K562 (cell line): ENCODE measurements around the gene KCTD4. TPM values are rescaled to one million over a fixed set of nuclear protein-coding genes. Genes with fewer than 3 reads are reported as not detected.

Experiments used
- ATAC-seq: fragments of 200-7000 bp; cut with Tn5 transposase; 3 replicates; pipeline ENCODE4 v1.9.1; 2020; ENCODE audit warnings: moderate library complexity
- BruUV-seq: library from RNA; stranded (reverse); fragments of 400-500 nt; replicated peaks from 2 replicates; lab custom pipeline; 2021; lab: Mats Ljungman, UMichigan
- CTCF ChIA-PET: fragments of 300-600 bp; formaldehyde crosslinking; extraction: SDS; loops from one replicate; lab custom pipeline; 2021; ENCODE audit warnings: low intra/inter-chr PET ratio; lab: Yijun Ruan, JAX
- POLR2A ChIA-PET: fragments of 300-600, 350-650 bp; sonication (Branson Sonifier 250); formaldehyde crosslinking; extraction: SDS; loops from one replicate; lab custom pipeline; 2021; ENCODE audit warnings: antibody characterized with exemption, inconsistent platforms; lab: Yijun Ruan, JAX
- DNase-seq, 4 experiments: peaks; one replicate each; pipeline versions ENCODE4 v3.0.0 to v3.0.0-alpha.2; 2011 to 2018; ENCODE audit warnings: low spot score in 3 of 4, mixed read lengths in 3 of 4; ENCODE audit errors: extremely low read depth in 1 of 4
- FAIRE-seq: peaks from 2 replicates; lab custom pipeline; 2011; peaks lifted over from hg19 to GRCh38; lab: Jason Lieb, UNC
- H2AFZ ChIP-seq: 2 replicates; pipeline ENCODE4 v1.6.0; 2011; ENCODE audit warnings: low read depth, low read length, control low read depth, inconsistent platforms
- H3K27ac ChIP-seq: fragments of 200-600 bp; 3 replicates; pipeline ENCODE4 v1.8.0; 2011; ENCODE audit warnings: low read depth, mild to moderate bottlenecking, control low read depth, inconsistent platforms, low read length, moderate library complexity, mixed read lengths; ENCODE audit errors: extremely low read depth
- H3K27me3 ChIP-seq, 2 experiments: fragments of 300-600 bp in 1 of 2; 2 replicates in 1 of 2; 3 replicates in 1 of 2; pipeline versions ENCODE4 v1.6.0 to v1.8.0; 2011; ENCODE audit warnings: inconsistent platforms in 2 of 2, low read length in 2 of 2, mild to moderate bottlenecking in 1 of 2, mixed read lengths in 1 of 2, moderate library complexity in 1 of 2; ENCODE audit not compliant: control insufficient read depth in 2 of 2, insufficient read depth in 2 of 2
- H3K36me3 ChIP-seq: fragments of 300-600 bp; 3 replicates; pipeline ENCODE4 v1.8.0; 2011; ENCODE audit warnings: mild to moderate bottlenecking, low read length, inconsistent platforms; ENCODE audit not compliant: control insufficient read depth, insufficient read depth
- H3K4me1 ChIP-seq, 2 experiments: fragments of 200-600 bp in 1 of 2; replicated peaks in 1 of 2; 2 replicates in 1 of 2; 3 replicates in 1 of 2; pipeline versions ENCODE4 v1.5.1 to v1.8.0; 2011; ENCODE audit warnings: inconsistent platforms in 2 of 2, low read length in 2 of 2, mild to moderate bottlenecking in 1 of 2, mixed read lengths in 1 of 2, moderate library complexity in 1 of 2; ENCODE audit not compliant: control insufficient read depth in 2 of 2, insufficient read depth in 2 of 2
- H3K4me2 ChIP-seq: 2 replicates; pipeline ENCODE4 v1.6.1; 2011; ENCODE audit warnings: low read length, control low read depth, inconsistent platforms, mixed read lengths; ENCODE audit not compliant: insufficient read depth
- H3K4me3 ChIP-seq: fragments of 200-600 bp; sonication (generic), shearing (Covaris generic); 2 replicates; pipeline ENCODE4 v1.5.1; 2016; ENCODE audit warnings: control low read depth, inconsistent platforms
- H3K79me2 ChIP-seq: fragments of 200-600 bp; 3 replicates; pipeline ENCODE4 v1.8.0; 2011; ENCODE audit warnings: low read length, inconsistent platforms; ENCODE audit not compliant: control insufficient read depth, insufficient read depth
- H3K9ac ChIP-seq, 2 experiments: 2 replicates each; pipeline versions ENCODE4 v1.6.0 to v1.6.1; 2011; ENCODE audit warnings: low read depth in 2 of 2, low read length in 2 of 2, control low read depth in 1 of 2, inconsistent platforms in 1 of 2, mild to moderate bottlenecking in 1 of 2, mixed read lengths in 1 of 2; ENCODE audit not compliant: insufficient read depth in 1 of 2
- H3K9me1 ChIP-seq: one replicate; pipeline ENCODE4 v1.6.0; 2011; ENCODE audit warnings: inconsistent platforms, mild to moderate bottlenecking, low read length, moderate library complexity; ENCODE audit not compliant: control insufficient read depth, insufficient read depth
- H3K9me3 ChIP-seq: replicated peaks from 2 replicates; pipeline ENCODE4 v1.5.1; 2011; ENCODE audit warnings: low read depth, low read length, inconsistent platforms; ENCODE audit not compliant: control insufficient read depth, insufficient read depth
- H4K20me1 ChIP-seq: replicated peaks from 2 replicates; pipeline ENCODE4 v1.6.1; 2011; ENCODE audit warnings: low read length, inconsistent platforms, mixed read lengths; ENCODE audit not compliant: control insufficient read depth, insufficient read depth
- ATF3 ChIP-seq, 2 experiments: fragments of 450-650 bp in 1 of 2; sonication (generic) in 1 of 2; formaldehyde crosslinking in 1 of 2; IDR thresholded peaks in 1 of 2; conservative IDR thresholded peaks in 1 of 2; 2 replicates each; pipeline versions ENCODE4 v1.6.1 to v1.8.1; 2016 to 2023; ENCODE audit warnings: mild to moderate bottlenecking in 2 of 2, moderate library complexity in 2 of 2, inconsistent platforms in 1 of 2, missing genetic modification reagents in 1 of 2
- BACH1 ChIP-seq: fragments of 200-800 bp; sonication (Bioruptor generic); IDR thresholded peaks from 2 replicates; pipeline ENCODE4 v1.6.1; 2016; ENCODE audit warnings: missing genetic modification characterization, missing compliant biosample characterization
- CEBPB ChIP-seq: fragments of 450-650 bp; IDR thresholded peaks from 2 replicates; pipeline ENCODE4 v1.6.1; 2016; ENCODE audit warnings: missing genetic modification characterization, missing compliant biosample characterization
- CREB3L1 ChIP-seq: fragments of 450-650 bp; IDR thresholded peaks from 2 replicates; pipeline ENCODE4 v1.6.1; 2014; ENCODE audit warnings: low read depth, mild to moderate bottlenecking, moderate library complexity, borderline replicate concordance
- E2F1 ChIP-seq: sonication (generic); formaldehyde crosslinking; IDR thresholded peaks from 2 replicates; pipeline ENCODE4 v1.8.1; 2023; ENCODE audit warnings: mild to moderate bottlenecking, missing genetic modification reagents, moderate library complexity
- ID3 ChIP-seq, 2 experiments: fragments of 250-450 bp in 1 of 2; fragments of 450-650 bp in 1 of 2; sonication (Bioruptor Pico) in 1 of 2; IDR thresholded peaks; 2 replicates each; pipeline versions ENCODE4 v1.6.1 to v1.8.0; 2016 to 2021; ENCODE audit warnings: mild to moderate bottlenecking in 2 of 2, moderate library complexity in 2 of 2, missing compliant biosample characterization in 1 of 2, missing genetic modification characterization in 1 of 2
- MAZ ChIP-seq, 2 experiments: fragments of 450-650 bp in 1 of 2; sonication (generic) in 1 of 2; formaldehyde crosslinking; IDR thresholded peaks in 1 of 2; conservative IDR thresholded peaks in 1 of 2; 2 replicates each; pipeline versions ENCODE4 v1.4.0 to v1.5.0; 2020; ENCODE audit warnings: mild to moderate bottlenecking in 1 of 2, missing genetic modification reagents in 1 of 2
- MTF1 ChIP-seq: fragments of 250-450 bp; sonication (Bioruptor Pico); IDR thresholded peaks from 2 replicates; pipeline ENCODE4 v1.9.0; 2021; ENCODE audit warnings: moderate library complexity, mild to moderate bottlenecking, inconsistent platforms, borderline replicate concordance
- NCOA4 ChIP-seq: fragments of 450-650 bp; IDR thresholded peaks from 2 replicates; pipeline ENCODE4 v1.6.1; 2018; ENCODE audit warnings: mild to moderate bottlenecking; ENCODE audit not compliant: partially characterized antibody
- RBM25 ChIP-seq: fragments of 200-400 bp; formaldehyde crosslinking; IDR thresholded peaks from 2 replicates; pipeline ENCODE4 v1.6.1; 2018; ENCODE audit warnings: low read length, low read depth, moderate library complexity; ENCODE audit not compliant: severe bottlenecking
- SIRT6 ChIP-seq: IDR thresholded peaks from one replicate; pipeline ENCODE4 v1.6.1; 2012; ENCODE audit warnings: low read depth, mild to moderate bottlenecking, control low read depth, inconsistent platforms, low read length, moderate library complexity
- SPI1 ChIP-seq: IDR thresholded peaks from 2 replicates; pipeline ENCODE4 v1.6.1; 2011; ENCODE audit warnings: low read depth, low read length, control low read depth, borderline replicate concordance
- TCF7 ChIP-seq: sonication (generic); IDR thresholded peaks from 2 replicates; pipeline ENCODE4 v1.6.1; 2016; ENCODE audit warnings: antibody characterized with exemption, borderline replicate concordance
- XRCC5 ChIP-seq: fragments of 200-400 bp; formaldehyde crosslinking; IDR thresholded peaks from 2 replicates; pipeline ENCODE4 v1.6.1; 2017; ENCODE audit warnings: low read depth, mild to moderate bottlenecking, low read length
- ZNF224 ChIP-seq: sonication (generic); formaldehyde crosslinking; IDR thresholded peaks from 2 replicates; pipeline ENCODE4 v1.8.0; 2022; ENCODE audit warnings: mild to moderate bottlenecking, missing genetic modification reagents
- WGBS: fragments of 100-300 bp; shearing (Covaris generic); methylation state at CpG from one replicate; pipeline ENCODE4 v1.1.6; 2016; ENCODE audit warnings: low coverage, mixed read lengths; ENCODE audit not compliant: insufficient coverage; ENCODE audit errors: missing lambda C conversion rate; 5-methylcytosine and 5-hydroxymethylcytosine counted together
- in situ Hi-C: fragments of 300-500 bp; cut with MboI; formaldehyde crosslinking; loops from 4 replicates; pipeline ENCODE4 v1.15.0; 2018; ENCODE audit warnings: inconsistent platforms, mixed read lengths
- intact Hi-C: fragments of 100-400 bp; cut with micrococcal nuclease; formaldehyde crosslinking; loops from 2 replicates; pipeline ENCODE4 v1.14.2; 2022
- polyA plus RNA-seq, 8 experiments: library from polyadenylated mRNA; depleted of rRNA in 4 of 8; stranded (reverse) in 5 of 8; unstranded in 3 of 8; fragments of >200 nt; fragmentation: Nextera tagmentation in 2 of 8; fragmentation: Illumina TruSeq in 1 of 8; extraction: Ambion mirVana in 2 of 8; extraction: Trizol in 1 of 8; gene quantifications; 2 replicates each; pipeline versions ENCODE4 v1.2.1 to v1.2.3, GENCODE V29; 2011 to 2014; ENCODE audit warnings: inconsistent platforms in 1 of 8, missing spikeins in 1 of 8
- total RNA-seq, 7 experiments: library from RNA; depleted of rRNA in 6 of 7; stranded (reverse); fragments of >200 nt in 6 of 7; fragmentation: Illumina TruSeq in 2 of 7; extraction: Trizol in 2 of 7; gene quantifications; 2 replicates each; pipeline versions ENCODE4 v1.2.1 to v1.2.3, GENCODE V29; 2011 to 2021; ENCODE audit warnings: low replicate concordance in 1 of 7

Gene KCTD4
- total and polyA plus RNA-seq, 9 of the 15 experiments (the other 6 are each of a cell fraction or from before 2014, with no cell fraction given), result not detected

- Histone ChIP-seq H3K79me2 (peaks cover 5% of the 10 kb centered on the region; the same call in 1 of the 3 replicates), H3K36me3 (no peaks in the 10 kb centered on the region), H3K27ac (no peak overlapping the region), H3K27me3 (no peaks in the 10 kb centered on the region), H3K9me1 (no peaks in the 10 kb centered on the region), H3K9me3 (no peaks in the 10 kb centered on the region), H3K9ac (no peak overlapping the region), H3K4me1 (no peaks in the 10 kb centered on the region; a peak in 1 of 5 replicates), H3K4me2 (no peak overlapping the region), H4K20me1 (no peaks in the 10 kb centered on the region), H3K4me3 (no peak overlapping the region), H2AFZ (no peak overlapping the region)
- POLR2A ChIA-PET, result interaction anchor here (0.6 kb wide), 1 partner anchor 14 kb away, joined by 3 read pairs; no protein-coding TSS in a partner anchor
- DNase-seq (no peak), FAIRE-seq (no peak), ATAC-seq (no peak)
- CTCF ChIA-PET, result no interaction called here
- intact Hi-C loops, result no loop called here
- in situ Hi-C loops, result no loop called here
- no TSS peak for BruUV-seq
- WGBS, result 80% methylated on average over 4 of the region's 4 CpGs
- TF ChIP-seq RBM25, result peak; percentile 44
- no peak for TF ChIP-seq BACH1 (tag)
- no peak for TF ChIP-seq CREB3L1
- no peak for TF ChIP-seq MTF1 (CRISPR knock-in tag)
- TF ChIP-seq MAZ (CRISPR knock-in tag; conservative IDR thresholded peaks at IDR 0.05 in 1 of 2, IDR thresholded peaks at IDR 0.05 in 1 of 2), result no peak
- TF ChIP-seq TCF7, result no peak
- TF ChIP-seq ZNF224 (CRISPR knock-in tag), result no peak
- no peak for TF ChIP-seq CEBPB (tag)
- TF ChIP-seq SIRT6, result no peak
- TF ChIP-seq XRCC5, result no peak
- no peak for TF ChIP-seq NCOA4
- no peak for TF ChIP-seq E2F1 (CRISPR knock-in tag)
- TF ChIP-seq ID3 (CRISPR knock-in tag; IDR thresholded peaks at IDR 0.05), result no peak
- TF ChIP-seq ID3 (tag; IDR thresholded peaks at IDR 0.05), result no peak
- TF ChIP-seq ATF3 (IDR thresholded peaks at IDR 0.05), result peak; percentile 32; the same call in 1 of the 2 replicates
- TF ChIP-seq ATF3 (CRISPR knock-in tag; conservative IDR thresholded peaks at IDR 0.05), result no peak
- no peak for TF ChIP-seq SPI1
These were observed 19.1 kb upstream of the KCTD4 start for GRCh38 chr13:45219938-45220375.
